ENCODE measurements around the gene KRT78.

DNA sequence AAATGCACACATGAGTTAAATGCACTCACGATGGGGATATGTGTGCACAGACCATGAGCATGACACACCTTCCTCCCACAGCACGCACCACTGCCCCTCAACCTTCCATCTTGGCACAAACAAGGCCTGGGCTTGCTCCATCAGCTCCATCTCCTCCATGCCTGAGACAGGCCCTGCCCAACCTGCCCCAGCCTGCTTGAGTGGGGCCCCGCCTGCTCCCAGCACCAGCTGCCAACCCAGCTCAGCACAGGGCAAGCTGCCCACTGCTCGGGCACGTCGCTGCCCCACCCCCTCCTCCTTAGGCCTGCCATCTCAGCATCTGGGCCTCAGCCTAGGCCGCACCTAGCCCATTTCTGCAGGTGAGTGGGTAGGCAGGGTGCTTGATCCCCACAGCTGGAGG is 27.6 kb upstream of the KRT78 start:
- TF ChIP-seq, protein P1, sequence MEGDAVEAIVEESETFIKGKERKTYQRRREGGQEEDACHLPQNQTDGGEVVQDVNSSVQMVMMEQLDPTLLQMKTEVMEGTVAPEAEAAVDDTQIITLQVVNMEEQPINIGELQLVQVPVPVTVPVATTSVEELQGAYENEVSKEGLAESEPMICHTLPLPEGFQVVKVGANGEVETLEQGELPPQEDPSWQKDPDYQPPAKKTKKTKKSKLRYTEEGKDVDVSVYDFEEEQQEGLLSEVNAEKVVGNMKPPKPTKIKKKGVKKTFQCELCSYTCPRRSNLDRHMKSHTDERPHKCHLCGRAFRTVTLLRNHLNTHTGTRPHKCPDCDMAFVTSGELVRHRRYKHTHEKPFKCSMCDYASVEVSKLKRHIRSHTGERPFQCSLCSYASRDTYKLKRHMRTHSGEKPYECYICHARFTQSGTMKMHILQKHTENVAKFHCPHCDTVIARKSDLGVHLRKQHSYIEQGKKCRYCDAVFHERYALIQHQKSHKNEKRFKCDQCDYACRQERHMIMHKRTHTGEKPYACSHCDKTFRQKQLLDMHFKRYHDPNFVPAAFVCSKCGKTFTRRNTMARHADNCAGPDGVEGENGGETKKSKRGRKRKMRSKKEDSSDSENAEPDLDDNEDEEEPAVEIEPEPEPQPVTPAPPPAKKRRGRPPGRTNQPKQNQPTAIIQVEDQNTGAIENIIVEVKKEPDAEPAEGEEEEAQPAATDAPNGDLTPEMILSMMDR (IDR thresholded peaks at IDR 0.05; ENCODE audit: low read depth, low read length), result no peak
- no peak for TF ChIP-seq EZH2phosphoT487 (IDR thresholded peaks at IDR 0.05; ENCODE audit: low read depth)
